Measurements from ENCODE around the gene DNM3.

The DNM3 gene

GRCh38 chr1:171963762-171964161 lies 122.5 kb downstream of the DNM3 start:
- no peaks in the 10 kb centered on the region for H3K9me3 ChIP-seq (ENCODE audit: severe bottlenecking)
- no peaks in the 10 kb centered on the region for H3K4me1 ChIP-seq (ENCODE audit: insufficient read depth, poor library complexity, severe bottlenecking)
- no peak overlapping the region for H3K4me3 ChIP-seq (ENCODE audit: severe bottlenecking)
- ATAC-seq (ENCODE audit: low read depth) (no peak), DNase-seq (ENCODE audit: low spot score) (no peak)
- no peaks in the 10 kb centered on the region for H3K36me3 ChIP-seq (ENCODE audit: low read depth)
- TF ChIP-seq, protein P1, sequence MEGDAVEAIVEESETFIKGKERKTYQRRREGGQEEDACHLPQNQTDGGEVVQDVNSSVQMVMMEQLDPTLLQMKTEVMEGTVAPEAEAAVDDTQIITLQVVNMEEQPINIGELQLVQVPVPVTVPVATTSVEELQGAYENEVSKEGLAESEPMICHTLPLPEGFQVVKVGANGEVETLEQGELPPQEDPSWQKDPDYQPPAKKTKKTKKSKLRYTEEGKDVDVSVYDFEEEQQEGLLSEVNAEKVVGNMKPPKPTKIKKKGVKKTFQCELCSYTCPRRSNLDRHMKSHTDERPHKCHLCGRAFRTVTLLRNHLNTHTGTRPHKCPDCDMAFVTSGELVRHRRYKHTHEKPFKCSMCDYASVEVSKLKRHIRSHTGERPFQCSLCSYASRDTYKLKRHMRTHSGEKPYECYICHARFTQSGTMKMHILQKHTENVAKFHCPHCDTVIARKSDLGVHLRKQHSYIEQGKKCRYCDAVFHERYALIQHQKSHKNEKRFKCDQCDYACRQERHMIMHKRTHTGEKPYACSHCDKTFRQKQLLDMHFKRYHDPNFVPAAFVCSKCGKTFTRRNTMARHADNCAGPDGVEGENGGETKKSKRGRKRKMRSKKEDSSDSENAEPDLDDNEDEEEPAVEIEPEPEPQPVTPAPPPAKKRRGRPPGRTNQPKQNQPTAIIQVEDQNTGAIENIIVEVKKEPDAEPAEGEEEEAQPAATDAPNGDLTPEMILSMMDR (IDR thresholded peaks at IDR 0.05; ENCODE audit: poor library complexity, severe bottlenecking) = no peak
- H3K27ac ChIP-seq (ENCODE audit: poor library complexity, severe bottlenecking) = no peak overlapping the region
- H3K27me3 ChIP-seq (ENCODE audit: insufficient read depth, poor library complexity, severe bottlenecking) = no peaks in the 10 kb centered on the region

DNA sequence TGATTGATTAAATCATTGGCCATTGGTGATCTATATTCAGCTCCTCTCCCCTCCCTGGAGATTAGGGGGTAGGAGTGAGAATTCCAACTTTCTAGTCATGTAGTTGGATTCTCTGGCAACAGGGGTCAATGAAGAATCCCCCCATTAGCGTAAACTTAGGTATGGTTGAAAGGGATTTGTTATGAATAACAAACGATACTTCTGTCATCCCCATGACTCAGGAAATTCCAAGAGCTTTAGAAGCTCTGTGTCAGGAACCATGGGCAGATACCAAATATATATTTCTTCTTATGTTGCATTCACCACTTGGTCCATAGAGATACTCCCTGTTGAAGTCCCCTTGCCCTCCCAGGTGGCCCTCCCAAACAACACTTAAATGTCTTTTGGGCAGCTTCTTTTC lies 124.5 kb downstream of the DNM3 start:
- no peak; the same call in 2 of the 3 replicates for ATAC-seq (ENCODE audit: low read depth)

GRCh38 chr1:171966426-171967220 lies 125.3 kb downstream of the DNM3 start:
- ATAC-seq (ENCODE audit: low read depth) (peak; percentile 19; the same call in 1 of the 3 replicates), DNase-seq (ENCODE audit: low spot score) (no peak)
- TF ChIP-seq, protein P1 (IDR thresholded peaks at IDR 0.05; ENCODE audit: poor library complexity, severe bottlenecking) = no peak
- no peak overlapping the region for H3K27ac ChIP-seq (ENCODE audit: poor library complexity, severe bottlenecking)
- H3K27me3 ChIP-seq (ENCODE audit: insufficient read depth, poor library complexity, severe bottlenecking) = no peaks in the 10 kb centered on the region
- H3K9me3 ChIP-seq (ENCODE audit: severe bottlenecking) = no peaks in the 10 kb centered on the region
- no peaks in the 10 kb centered on the region for H3K36me3 ChIP-seq (ENCODE audit: low read depth)
- H3K4me3 ChIP-seq (ENCODE audit: severe bottlenecking) = no peak overlapping the region
- H3K4me1 ChIP-seq (ENCODE audit: insufficient read depth, poor library complexity, severe bottlenecking) = no peaks in the 10 kb centered on the region

More for the DNA sequence above, 124.5 kb downstream of the DNM3 start:
- TF ChIP-seq, protein P1 (IDR thresholded peaks at IDR 0.05; ENCODE audit: poor library complexity, severe bottlenecking) = no peak
- DNase-seq (ENCODE audit: low spot score) = no peak
- H3K4me3 ChIP-seq (ENCODE audit: severe bottlenecking) = no peak overlapping the region
- no peaks in the 10 kb centered on the region for H3K4me1 ChIP-seq (ENCODE audit: insufficient read depth, poor library complexity, severe bottlenecking)
- no peaks in the 10 kb centered on the region for H3K36me3 ChIP-seq (ENCODE audit: low read depth)
- H3K27ac ChIP-seq (ENCODE audit: poor library complexity, severe bottlenecking) = no peak overlapping the region
- H3K9me3 ChIP-seq (ENCODE audit: severe bottlenecking) = no peaks in the 10 kb centered on the region
- no peaks in the 10 kb centered on the region for H3K27me3 ChIP-seq (ENCODE audit: insufficient read depth, poor library complexity, severe bottlenecking)

GRCh38 chr1:171969226-171969625 lies 127.9 kb downstream of the DNM3 start:
- Histone ChIP-seq H3K4me1 (ENCODE audit: insufficient read depth, poor library complexity, severe bottlenecking) (no peaks in the 10 kb centered on the region), H3K27me3 (ENCODE audit: insufficient read depth, poor library complexity, severe bottlenecking) (no peaks in the 10 kb centered on the region), H3K4me3 (ENCODE audit: severe bottlenecking) (no peak overlapping the region), H3K27ac (ENCODE audit: poor library complexity, severe bottlenecking) (no peak overlapping the region), H3K36me3 (ENCODE audit: low read depth) (no peaks in the 10 kb centered on the region), H3K9me3 (ENCODE audit: severe bottlenecking) (no peaks in the 10 kb centered on the region)
- TF ChIP-seq, protein P1 (IDR thresholded peaks at IDR 0.05; ENCODE audit: poor library complexity, severe bottlenecking) = no peak
- ATAC-seq (ENCODE audit: low read depth) (no peak), DNase-seq (ENCODE audit: low spot score) (no peak)

GRCh38 chr1:171969813-171970212 lies 128.5 kb downstream of the DNM3 start:
- ATAC-seq (ENCODE audit: low read depth) (no peak), DNase-seq (ENCODE audit: low spot score) (no peak)
- H3K27me3 ChIP-seq (ENCODE audit: insufficient read depth, poor library complexity, severe bottlenecking) = no peaks in the 10 kb centered on the region
- H3K9me3 ChIP-seq (ENCODE audit: severe bottlenecking) = no peaks in the 10 kb centered on the region
- TF ChIP-seq, protein P1 (IDR thresholded peaks at IDR 0.05; ENCODE audit: poor library complexity, severe bottlenecking) = no peak
- no peak overlapping the region for H3K27ac ChIP-seq (ENCODE audit: poor library complexity, severe bottlenecking)
- no peak overlapping the region for H3K4me3 ChIP-seq (ENCODE audit: severe bottlenecking)
- H3K4me1 ChIP-seq (ENCODE audit: insufficient read depth, poor library complexity, severe bottlenecking) = no peaks in the 10 kb centered on the region
- H3K36me3 ChIP-seq (ENCODE audit: low read depth) = no peaks in the 10 kb centered on the region
